Measurements from ENCODE around the gene PDE4B. TPM values are rescaled to one million over a fixed set of nuclear protein-coding genes. Genes with fewer than 3 reads are reported as not detected.

PDE4B gene
- total RNA-seq, 1 donor from 2014 or later: 7.2 TPM

DNA sequence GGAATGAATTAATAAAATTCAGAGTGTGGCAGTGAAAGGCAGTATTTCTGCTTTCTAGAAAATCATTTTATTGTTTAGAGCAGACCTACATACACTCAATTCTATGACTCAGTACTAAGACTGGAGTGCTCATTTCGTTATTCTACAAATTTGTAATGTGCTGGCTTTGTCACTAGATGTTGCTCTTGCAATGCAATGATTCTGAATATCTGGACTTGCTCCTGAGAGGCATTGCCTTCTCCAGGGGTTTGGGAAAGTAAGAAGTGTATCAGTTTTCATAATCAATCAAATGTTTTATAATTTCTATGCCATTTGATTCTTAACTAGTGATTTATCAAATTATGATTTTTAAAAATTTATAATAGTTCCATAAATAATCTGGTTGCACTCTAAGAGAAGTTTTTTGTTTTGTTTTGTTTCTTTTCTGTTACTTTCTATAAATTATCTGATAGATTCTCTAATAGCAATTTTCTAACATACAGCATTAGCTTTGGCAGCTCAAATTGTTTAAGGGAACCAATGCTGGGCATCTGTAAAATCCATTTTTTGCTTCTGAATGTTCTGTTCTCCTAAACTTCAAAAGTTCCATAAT lies 460.7 kb downstream of the PDE4B start:
- H3K36me3 Mint-ChIP-seq (ENCODE audit: unreplicated experiment): no peaks in the 10 kb centered on the region
- no peak overlapping the region for H3K4me3 Mint-ChIP-seq (ENCODE audit: unreplicated experiment)
- H3K27me3 Mint-ChIP-seq (ENCODE audit: unreplicated experiment): peaks cover 2% of the 10 kb centered on the region
- TF ChIP-seq, protein P1, sequence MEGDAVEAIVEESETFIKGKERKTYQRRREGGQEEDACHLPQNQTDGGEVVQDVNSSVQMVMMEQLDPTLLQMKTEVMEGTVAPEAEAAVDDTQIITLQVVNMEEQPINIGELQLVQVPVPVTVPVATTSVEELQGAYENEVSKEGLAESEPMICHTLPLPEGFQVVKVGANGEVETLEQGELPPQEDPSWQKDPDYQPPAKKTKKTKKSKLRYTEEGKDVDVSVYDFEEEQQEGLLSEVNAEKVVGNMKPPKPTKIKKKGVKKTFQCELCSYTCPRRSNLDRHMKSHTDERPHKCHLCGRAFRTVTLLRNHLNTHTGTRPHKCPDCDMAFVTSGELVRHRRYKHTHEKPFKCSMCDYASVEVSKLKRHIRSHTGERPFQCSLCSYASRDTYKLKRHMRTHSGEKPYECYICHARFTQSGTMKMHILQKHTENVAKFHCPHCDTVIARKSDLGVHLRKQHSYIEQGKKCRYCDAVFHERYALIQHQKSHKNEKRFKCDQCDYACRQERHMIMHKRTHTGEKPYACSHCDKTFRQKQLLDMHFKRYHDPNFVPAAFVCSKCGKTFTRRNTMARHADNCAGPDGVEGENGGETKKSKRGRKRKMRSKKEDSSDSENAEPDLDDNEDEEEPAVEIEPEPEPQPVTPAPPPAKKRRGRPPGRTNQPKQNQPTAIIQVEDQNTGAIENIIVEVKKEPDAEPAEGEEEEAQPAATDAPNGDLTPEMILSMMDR (IDR thresholded peaks at IDR 0.05; ENCODE audit: partially characterized antibody, unreplicated experiment): no peak
- H3K9me3 Mint-ChIP-seq (ENCODE audit: unreplicated experiment): no peaks in the 10 kb centered on the region
- no peak for DNase-seq
- no peak overlapping the region for H3K27ac Mint-ChIP-seq (ENCODE audit: unreplicated experiment)
- H3K4me1 Mint-ChIP-seq (ENCODE audit: low read depth, unreplicated experiment): peaks cover 14% of the 10 kb centered on the region

DNA sequence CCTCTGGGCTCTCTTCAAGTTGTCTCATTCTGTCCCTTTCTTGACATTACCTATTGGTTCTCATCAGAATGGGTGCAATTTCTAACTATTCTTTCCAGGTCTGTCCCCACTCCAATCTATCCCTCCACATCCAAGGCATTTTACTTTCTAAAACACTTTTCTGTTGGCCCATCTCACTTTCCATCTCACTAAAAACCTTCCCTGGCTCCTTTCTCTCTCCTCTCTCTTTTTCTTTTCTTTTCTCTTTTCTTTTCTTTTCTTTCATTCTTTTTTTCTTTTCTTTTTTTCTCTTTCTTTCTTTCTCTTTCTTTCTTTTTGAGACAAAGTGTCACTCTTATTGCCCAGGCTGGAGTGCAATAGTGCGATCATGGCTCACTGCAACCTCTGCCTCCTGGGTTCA lies 462.1 kb downstream of the PDE4B start:
- peaks cover 2% of the 10 kb centered on the region for H3K27me3 Mint-ChIP-seq (ENCODE audit: unreplicated experiment)
- H3K4me3 Mint-ChIP-seq (ENCODE audit: unreplicated experiment): no peak overlapping the region
- no peak for DNase-seq
- peaks cover 14% of the 10 kb centered on the region for H3K4me1 Mint-ChIP-seq (ENCODE audit: low read depth, unreplicated experiment)
- H3K36me3 Mint-ChIP-seq (ENCODE audit: unreplicated experiment): no peaks in the 10 kb centered on the region
- no peak overlapping the region for H3K27ac Mint-ChIP-seq (ENCODE audit: unreplicated experiment)
- peaks cover 1% of the 10 kb centered on the region for H3K9me3 Mint-ChIP-seq (ENCODE audit: unreplicated experiment)
- TF ChIP-seq, protein P1 (IDR thresholded peaks at IDR 0.05; ENCODE audit: partially characterized antibody, unreplicated experiment): no peak

DNA sequence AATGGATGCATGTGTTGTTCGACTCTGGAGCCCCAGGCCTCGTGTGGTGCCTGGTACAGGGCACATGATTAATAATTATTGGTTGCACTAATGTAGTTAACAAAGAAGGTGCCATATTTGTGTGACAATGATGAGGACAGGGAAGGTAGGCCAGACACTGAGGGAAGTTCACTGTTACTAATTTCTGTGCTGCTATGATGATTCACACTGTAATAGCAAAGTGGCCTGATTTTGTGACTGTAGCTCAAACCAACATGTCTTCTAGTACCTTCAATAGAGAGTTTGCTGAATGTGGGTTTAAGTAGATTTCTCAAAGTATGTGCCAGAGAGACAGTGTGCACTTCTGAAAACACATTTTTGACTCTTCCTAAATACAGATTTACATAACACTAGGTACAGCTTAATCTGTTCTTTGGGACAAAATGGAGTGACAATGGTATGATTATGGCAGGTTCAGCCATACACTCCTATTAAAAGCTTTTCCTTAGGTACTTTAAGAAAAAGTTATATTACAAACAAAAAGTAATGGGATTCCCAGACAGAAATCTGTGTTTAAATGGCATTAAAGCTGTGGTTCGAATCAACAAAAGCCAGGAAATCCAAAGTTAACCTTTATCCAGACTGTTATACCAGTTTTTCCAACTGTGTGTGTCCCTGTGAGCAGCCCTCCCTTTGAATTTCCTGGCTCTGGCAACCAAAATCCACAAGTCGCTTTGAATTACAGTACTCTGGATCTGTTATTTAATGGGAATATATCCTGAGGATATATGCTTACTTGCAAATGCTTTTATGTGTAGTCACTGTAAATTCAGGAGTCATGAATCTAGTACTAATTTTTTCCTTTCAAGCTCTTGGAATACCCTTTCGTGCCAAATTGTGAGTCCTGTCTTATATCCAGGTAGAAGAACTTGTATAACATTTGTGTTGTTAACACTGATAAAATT lies 464.2 kb downstream of the PDE4B start:
- Mint-ChIP-seq H3K4me1 (ENCODE audit: low read depth, unreplicated experiment) (peaks cover 12% of the 10 kb centered on the region), H3K36me3 (ENCODE audit: unreplicated experiment) (no peaks in the 10 kb centered on the region), H3K9me3 (ENCODE audit: unreplicated experiment) (peaks cover 1% of the 10 kb centered on the region), H3K27me3 (ENCODE audit: unreplicated experiment) (peaks cover 2% of the 10 kb centered on the region), H3K27ac (ENCODE audit: unreplicated experiment) (no peak overlapping the region), H3K4me3 (ENCODE audit: unreplicated experiment) (no peak overlapping the region)
- DNase-seq: no peak
- TF ChIP-seq, protein P1 (IDR thresholded peaks at IDR 0.05; ENCODE audit: partially characterized antibody, unreplicated experiment): no peak

DNA sequence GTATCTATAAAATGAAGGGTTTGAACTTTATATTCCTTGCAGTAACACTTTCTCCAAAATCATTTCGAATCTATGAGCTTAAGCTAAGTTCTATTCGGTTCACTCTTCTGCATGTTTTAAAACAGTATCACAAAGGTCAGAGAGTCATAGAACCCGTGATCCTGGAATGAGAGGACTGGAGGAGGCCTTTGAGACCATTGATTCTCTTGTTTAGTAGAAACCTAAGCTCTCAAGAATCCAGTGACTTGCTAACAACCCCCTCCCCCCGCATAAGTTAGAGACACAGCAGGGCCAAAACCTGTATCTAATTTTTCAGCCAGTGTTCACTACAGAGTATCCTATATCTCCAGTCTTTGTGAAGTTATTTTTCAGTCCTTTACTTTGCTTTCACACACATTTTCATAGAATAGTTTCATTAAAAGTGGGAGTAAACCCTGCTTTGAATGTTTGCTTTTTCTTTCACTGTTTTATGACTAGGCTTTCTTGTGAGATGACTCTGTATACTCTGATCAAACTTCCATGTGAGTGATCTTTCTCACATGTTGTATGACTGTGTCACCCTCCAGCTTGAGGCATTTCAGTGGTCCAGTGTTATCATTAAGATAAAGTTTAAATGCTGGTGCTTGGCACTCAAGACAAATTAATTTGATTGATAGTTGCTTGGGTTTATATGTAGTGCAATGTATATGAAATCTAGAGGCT lies 465.9 kb downstream of the PDE4B start:
- H3K27ac Mint-ChIP-seq (ENCODE audit: unreplicated experiment): no peak overlapping the region
- H3K27me3 Mint-ChIP-seq (ENCODE audit: unreplicated experiment): no peaks in the 10 kb centered on the region
- H3K4me1 Mint-ChIP-seq (ENCODE audit: low read depth, unreplicated experiment): peaks cover 15% of the 10 kb centered on the region
- H3K9me3 Mint-ChIP-seq (ENCODE audit: unreplicated experiment): peaks cover 1% of the 10 kb centered on the region
- no peaks in the 10 kb centered on the region for H3K36me3 Mint-ChIP-seq (ENCODE audit: unreplicated experiment)
- TF ChIP-seq, protein P1 (IDR thresholded peaks at IDR 0.05; ENCODE audit: partially characterized antibody, unreplicated experiment): no peak
- H3K4me3 Mint-ChIP-seq (ENCODE audit: unreplicated experiment): no peak overlapping the region
- no peak for DNase-seq

Data from glutamatergic neuron (in vitro differentiated cells).